GM21360 (cell line): Measurements from ENCODE around the gene FAM219A.
"Not testable (repeated sequence)": the region's sequence is repeated elsewhere in the genome, so short reads cannot be mapped to it uniquely, and the experiment has no call there.

Experiments
- ATAC-seq: cut with Tn5 transposase; IDR thresholded peaks from one replicate; pipeline ENCODE4 v1.9.1; 2021; ENCODE audit warnings: mild to moderate bottlenecking, moderate library complexity; ENCODE audit not compliant: unreplicated experiment

FAM219A gene

DNA sequence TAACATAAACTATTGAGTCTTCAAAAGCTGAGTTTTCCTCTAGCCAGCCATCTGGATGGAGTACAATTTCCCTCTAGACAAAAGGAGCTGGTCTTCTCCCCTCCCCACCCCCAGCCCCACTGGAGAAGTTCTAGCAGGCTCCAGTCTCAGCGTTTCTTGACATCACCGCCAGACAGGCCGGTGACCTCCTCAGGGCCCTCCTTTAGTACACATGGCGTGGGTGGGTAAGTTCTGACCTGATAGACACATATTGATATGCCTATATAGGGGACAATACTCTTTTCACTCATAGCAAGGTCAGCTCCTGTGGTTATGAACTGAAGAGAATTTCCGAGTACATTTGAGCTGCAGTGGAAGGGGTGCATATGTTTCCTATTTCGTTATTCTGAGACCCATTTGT, 27.5 kb upstream of the FAM219A start:
- ATAC-seq: no peak

DNA sequence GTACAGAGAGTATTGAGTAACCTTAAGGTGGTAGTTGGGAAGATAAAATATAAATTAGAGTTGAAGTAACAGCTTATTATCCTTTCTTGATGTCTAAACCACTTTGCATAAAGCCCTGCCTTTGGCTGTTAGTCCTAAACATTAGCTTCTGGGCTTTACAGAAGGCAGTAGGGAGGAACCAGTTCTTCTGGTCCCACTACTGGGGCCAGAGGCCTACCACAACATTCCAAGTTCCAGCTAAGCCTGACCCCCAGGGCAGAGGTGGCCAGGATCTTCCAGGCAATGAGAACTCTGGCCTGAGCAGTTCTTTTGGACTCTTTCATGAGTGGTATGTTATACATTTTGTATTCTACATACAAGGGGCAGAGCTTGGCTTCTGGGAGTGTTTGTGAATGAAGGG, 26.3 kb upstream of the FAM219A start:
- no peak for ATAC-seq

DNA sequence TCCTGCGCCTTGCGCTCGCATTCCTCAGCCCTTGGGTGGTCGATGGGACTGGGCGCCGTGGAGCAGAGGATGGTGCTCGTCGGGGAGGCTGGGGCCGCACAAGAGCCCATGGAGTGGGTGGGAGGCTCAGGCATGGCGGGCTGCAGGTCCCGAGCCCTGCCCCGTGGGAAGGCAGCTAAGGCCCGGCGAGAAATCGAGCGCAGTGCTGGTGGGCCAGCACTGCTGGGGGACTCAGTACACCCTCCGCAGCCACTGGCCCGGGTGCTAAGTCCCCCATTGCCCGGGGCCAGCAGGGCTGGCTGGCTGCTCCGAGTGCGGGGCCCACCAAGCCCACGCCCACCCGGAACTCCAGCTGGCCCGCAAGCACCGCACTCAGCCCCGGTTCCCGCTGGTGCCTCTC, 24.4 kb upstream of the FAM219A start:
- ATAC-seq: not testable (repeated sequence)

DNA sequence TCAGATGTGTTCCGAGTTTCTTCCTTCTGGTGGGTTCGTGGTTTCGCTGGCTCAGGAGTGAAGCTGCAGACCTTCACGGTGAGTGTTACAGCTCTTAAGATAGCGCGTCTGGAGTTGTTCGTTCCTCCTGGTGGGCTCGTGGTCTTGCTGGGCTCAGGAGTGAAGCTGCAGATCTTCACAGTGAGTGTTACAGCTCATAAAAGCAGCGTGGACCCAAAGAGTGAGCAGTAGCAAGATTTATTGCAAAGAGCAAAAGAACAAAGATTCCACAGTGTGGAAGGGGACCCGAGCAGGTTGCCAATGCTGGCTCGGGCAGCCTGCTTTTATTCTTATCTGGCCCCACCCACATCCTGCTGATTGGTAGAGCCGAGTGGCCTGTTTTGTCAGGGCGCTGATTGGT, 23.2 kb upstream of the FAM219A start:
- ATAC-seq: not testable (repeated sequence)

DNA sequence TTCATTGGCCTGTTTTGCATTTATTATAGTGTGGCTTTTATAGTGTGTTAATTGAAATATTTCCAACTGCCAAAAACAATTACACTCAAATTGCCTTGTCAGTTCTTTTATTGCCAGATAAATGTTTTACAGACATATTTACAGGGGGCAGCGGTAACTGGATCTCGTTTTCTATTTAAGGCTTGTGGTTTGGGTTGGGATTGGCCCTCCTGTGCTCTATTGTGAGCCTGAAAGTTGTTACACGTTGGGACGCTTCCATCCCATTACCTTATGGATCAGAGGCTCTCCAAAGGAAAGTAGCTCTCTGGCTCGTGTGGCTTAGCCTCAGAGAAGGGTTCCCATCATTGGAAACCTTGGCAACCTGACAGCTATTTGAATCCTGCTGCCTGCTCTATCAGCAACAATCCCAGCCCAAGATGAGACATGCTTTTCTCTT, 21.1 kb upstream of the FAM219A start:
- no peak for ATAC-seq

DNA sequence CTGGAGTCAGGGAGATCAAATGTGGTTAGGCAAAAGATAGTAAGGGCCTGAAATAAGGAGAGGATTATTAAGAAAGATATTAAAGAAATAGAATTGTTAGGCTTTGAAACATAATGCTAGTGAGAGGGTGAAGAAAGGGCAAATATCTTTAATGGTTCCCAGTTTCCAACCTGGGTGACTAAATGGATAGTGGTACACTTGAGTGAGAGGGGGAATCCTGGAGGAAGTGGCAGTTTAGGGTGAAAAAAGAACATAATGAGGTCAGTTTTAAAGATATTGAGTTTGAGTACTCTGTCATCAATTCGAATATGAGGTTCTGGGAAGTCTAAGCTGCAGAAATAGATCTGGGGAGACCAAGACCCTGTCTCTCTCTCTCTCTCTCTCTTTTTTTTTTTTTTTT, 19.2 kb upstream of the FAM219A start:
- no peak for ATAC-seq

DNA sequence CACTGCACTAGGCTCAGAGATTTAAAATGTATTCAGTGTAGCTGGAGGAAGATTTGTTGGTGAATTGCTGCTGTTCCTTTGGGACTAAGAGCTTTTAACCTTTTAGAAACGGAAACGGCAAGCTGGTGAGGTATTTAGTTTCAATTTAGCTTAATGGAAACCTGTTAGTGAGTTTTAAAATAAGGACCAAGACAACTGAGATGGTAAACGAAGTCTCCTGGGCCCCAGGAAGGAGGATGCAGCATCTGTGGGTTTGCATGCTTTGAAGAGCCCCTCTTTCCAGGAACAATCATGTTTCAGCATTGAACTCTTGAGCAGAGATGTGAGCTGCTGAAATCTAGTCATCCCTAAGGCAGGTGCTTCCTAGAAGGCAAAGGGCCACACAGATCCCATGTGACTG, 16.7 kb upstream of the FAM219A start:
- no peak for ATAC-seq

DNA sequence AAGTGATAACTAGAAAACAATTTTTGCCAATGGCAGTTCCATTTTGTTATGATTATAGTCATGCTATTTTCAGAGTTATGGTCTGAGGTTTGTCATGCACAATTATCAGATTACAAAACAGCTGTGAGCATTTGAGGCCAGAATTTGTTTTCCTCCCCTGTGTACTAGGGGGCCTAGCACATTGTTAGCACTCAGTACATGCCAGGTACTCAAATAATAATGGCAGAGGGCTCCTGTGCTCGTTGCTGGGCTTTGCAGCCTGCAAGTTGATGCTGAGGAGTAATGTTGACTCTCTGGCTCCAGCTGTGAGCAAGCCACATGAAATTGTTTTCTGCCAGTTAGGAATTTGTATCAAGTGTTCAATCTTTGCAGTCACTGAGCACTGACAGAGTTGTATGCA, 7.1 kb upstream of the FAM219A start:
- ATAC-seq: no peak

DNA sequence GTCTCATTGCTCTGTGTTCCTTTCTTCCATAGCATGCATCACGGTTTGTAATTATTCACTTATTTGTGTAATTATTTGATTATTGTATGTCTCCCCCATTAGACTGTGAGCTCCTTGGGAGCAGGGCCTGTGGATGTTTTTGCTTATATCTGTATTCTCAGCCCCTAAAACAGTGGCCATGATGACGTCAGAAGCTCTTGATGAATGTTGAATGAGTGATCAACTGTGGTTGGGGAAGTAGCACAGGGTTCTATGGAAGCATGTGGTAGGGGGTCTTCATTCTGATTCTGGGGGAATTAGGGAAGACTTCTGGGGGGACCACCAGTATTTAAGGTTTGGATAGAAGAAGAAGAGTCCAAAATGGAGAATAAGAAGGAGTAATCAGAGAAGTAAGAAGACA, 6.2 kb upstream of the FAM219A start:
- ATAC-seq: no peak

DNA sequence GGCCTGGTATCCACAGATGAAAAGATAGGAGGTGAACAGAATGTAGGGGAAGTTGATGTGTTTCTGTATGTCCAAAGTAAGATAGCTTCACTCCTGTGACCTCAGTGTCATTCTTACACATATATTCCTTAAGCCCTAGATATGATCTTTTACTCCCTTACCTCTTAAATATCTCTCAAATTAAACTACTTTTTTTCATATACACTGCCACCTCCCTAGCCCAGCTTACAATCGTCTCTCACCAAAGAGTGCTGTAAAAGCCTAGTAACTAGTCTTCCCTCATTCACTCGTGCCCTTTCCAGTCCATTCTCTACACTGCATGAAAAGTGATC, 5.5 kb upstream of the FAM219A start:
- ATAC-seq: no peak

DNA sequence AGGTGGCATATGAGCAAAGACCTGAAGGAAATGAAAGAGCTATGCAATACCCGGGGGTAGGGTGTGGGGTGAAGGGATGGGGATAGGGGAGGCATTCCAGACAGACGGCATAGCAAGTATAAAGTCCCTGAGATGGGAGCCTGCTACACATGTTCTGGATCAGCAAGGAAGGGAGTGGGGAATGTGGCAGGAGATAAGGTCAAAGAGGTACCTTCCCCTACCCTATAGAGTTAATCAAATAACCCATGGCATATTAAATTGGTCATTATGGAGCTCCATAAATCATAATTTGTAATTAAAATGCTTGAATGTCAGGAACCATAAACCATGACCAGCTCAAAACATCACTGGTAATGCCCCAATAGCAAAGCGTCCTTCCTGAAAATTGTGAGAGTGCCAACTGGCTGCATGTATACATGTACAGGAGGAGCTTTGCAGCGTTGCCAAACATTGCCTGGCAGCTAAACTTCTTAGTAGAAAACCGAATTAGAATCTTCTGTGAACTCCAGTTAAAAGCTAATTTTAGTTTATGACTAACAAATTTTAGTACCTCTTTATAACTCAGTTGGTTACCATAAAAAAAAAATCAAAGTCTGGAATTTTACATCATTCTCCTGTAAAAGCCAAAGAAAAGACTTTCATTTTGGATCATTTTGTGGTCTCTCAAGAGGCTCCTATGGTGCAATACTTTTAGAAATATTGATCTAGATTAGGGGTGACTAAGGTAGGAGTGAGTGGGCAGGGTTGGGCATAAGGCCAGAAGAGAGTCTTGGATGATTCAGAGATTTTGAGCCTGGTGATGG, 4.9 kb upstream of the FAM219A start:
- no peak for ATAC-seq

DNA sequence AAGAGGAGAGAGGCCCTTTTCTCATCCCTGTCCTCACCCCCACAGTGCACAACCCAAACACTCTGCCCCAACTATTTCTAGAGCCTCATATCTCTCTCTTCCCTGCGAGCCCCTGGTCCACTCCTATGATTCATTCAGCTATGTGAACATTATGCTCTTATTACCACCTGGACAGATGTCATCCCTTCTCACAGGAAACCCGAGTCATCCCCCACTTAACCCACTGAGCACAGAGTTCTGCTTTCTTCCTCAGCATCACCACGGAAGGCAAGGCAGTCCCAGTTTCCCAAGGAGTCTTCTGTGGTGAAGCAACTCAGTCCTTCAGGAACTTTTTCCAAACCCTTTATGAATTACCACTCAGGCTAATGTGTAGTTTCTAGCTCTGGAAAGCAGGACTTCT, 1.6 kb upstream of the FAM219A start:
- no peak for ATAC-seq

DNA sequence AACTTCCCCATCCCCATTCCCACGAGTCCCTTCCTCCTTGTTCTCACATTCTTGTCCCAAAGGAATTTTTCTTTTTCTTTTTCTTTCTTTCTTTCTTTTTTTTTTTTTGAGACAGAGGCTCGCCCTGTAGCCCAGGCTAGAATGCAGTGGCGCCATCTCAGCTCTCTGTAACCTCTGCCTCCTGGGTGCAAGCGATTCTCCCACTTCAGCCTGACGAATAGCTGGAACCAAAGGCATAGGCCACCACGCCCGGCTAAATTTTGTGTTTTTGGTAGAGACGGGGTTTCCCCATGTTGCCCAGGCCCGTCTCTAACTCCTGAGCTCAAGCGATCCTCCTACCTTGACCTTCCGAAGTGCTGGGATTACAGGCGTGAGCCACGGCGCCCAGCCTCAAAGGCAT, 986 bp upstream of the FAM219A start:
- no peak for ATAC-seq

DNA sequence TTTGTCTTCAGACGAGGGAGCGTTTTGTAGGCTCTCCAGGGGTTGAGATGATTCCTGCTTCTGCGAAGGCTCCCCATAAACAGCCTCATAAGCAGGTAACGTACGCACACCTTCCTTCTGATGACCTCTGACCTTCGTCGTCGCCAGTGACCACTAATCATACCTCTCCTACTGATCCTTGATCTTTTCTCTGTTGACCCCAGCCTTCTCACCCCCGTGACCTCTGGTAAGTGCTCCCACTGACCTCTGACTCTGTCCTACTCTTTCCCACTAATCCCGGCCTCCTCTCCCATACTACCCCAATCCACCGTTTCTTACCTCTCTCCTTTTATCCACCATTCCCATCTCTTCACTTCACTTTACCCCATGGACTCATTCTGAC, 580 bp upstream of the FAM219A start:
- ATAC-seq: no peak

DNA sequence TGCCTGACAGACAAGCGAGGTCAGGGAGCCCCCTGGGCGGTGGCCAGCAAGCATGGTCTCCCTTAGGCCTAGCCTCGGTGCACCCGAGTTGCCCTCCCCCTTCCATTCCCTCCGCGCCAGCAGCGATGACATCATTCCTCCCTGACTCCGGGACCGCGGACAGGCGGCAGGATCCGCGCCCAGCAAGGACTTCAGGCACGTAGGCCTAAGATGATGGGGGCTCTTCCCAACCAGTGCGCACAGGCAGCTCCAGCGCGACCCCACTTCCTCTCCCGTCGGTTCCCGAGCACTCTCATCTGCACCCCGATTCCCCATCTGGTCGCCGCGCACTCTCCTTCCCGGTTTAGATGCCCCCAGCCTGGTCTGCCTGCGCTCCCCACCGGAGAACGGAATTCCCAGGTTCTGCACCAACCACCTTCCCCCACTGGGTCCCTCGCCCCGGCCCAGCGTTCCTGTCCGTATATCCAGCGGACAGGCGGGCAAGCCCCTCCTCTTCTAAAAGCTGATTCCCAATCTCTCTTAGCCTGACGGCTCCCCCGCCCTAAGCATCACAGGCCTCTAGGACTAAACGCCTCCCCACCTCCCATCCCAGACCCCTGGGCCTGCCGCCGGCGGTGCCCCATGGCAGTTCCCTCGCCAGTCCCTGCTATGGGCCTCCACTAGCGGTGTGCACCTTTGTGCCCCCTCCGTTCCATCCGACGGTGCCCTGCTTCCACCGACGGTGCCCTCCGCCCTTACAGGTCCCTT, 931 bp downstream of the FAM219A start:
- ATAC-seq: no peak

DNA sequence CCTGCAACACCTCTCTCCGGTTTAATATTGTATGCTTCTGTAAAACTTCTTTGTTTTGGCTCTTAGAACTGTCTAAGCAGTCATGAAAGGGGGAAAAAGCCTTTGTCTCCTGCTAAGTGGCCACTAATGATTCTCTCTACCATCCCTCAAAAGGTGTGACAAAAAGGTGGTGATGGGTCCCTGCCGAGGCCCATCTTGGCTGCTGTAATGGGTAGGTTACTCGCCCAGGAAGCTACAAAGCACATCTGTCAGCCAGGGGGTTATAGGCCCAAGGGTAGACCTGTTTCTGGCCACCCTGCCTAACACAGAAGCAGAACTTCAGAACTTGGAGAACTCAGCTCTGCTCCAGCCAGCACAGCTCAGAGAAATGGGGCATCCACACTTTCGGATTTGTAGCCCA, 1.6 kb downstream of the FAM219A start:
- ATAC-seq: no peak

DNA sequence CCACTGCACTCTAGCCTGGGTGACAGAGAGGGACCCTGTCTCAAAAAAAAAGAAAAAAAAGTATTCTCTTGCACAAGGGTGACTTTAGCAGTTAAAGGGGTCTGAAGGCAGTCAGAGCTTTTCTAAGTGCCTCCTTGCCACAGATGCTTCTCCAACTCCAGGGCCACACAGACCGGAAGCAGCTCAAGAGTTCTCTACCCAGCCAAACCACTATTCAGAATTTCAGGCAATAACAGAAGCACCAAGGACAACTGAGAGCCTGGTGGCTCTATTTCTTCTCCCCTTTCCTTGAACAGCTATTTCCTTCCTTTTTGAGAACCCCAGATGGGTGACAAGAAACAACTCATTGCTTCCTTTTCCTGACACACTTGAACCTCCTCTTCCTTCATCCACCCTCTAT, 2.2 kb downstream of the FAM219A start:
- ATAC-seq: no peak

DNA sequence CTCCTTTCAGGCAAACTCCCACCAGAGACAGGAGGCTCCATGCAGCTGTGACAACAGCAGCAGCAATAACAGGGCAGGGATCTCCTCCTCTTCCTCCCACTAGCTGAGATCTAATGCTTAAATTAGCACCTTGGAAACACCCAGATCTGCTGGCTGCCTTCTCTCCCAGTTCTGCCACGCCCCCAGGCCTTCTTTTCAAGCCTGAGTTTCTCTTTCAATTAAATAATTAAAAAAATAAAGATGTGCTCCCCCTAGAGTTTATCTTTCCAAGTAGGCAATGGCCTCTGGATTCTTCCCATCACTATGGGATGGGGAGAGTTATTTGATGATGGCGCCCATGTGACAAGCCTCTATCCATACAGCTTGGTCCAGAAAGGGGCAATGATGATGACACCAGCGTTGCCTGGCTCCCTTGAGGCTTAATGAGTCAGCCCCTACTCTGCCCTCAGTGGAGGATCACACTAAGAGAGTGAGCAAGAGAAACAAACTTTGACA, 3.8 kb downstream of the FAM219A start:
- no peak for ATAC-seq

DNA sequence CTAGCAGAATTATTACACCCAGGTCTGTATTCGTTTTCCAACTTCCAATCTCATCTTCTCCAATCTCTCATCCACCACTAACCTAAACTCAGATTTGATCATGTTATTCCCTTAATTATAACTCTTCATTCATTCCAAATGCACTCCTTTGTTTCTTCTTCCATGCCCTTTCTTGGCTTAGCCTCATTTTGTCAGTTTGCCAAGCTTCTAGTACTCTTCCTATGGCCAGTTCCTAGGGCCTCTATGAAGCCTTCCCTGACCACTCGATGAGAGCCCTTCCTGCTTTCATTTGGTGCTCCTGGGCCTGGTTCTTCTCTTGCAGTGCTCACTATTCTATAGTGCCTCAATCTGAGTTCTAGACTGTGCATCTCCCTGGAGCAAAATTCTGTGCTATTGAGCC, 5.8 kb downstream of the FAM219A start:
- no peak for ATAC-seq

DNA sequence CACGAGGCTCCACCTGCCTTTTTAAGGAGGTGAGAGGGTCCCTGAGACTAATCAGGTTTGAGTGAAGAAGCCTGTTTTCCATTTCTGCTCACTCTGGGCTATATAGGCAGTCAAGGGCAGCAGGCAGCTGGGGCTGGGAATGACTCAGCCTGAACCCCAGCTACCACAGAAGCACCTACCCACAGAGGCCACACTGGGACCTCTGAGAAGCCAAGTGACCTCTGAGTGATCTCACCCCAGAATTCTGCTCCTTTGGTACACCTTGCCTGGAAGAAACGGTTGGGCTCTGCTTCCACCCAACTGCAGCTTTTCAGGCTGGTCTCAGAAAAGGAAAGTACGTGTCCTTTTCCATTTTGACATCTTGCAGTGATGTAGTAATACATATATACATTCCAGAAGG, 6.8 kb downstream of the FAM219A start:
- ATAC-seq: no peak

DNA sequence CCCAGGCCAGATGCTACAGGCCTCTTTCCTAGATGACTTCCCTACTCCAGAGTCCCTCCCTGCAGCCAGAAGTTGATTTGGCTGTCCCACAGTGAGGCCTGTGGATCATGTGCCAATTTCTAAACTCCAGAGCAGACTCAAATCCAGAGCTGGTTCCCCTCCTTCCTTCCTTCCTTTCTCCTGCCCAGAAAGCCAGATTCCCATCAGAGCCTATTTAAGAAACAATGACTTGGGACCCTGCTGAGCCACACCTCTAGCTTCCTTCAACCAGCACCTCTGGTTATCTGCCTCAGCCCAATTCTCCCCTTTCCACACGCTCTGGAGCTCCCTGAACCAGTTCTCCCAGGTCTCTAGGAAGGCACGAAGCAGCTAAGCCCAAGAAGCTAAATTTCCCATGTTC, 7.2 kb downstream of the FAM219A start:
- ATAC-seq: no peak

DNA sequence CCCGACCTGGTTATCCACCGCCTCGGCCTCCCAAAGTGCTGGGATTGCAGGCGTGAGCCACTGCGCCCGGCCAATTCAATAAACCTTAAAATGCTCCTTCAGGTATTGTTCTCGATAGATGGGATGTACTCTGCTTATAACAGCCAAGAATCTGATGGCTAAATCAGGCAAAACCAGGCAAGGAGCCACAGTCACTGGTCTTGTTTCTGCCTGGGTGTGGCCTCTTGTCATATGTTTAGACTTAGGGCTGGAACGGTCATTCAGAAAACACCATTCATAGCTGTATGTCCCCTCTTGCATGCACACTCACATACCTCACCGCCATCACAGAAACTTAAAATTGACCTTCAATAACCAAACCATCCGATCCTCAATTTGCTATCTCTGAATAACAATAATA, 7.7 kb downstream of the FAM219A start:
- no peak for ATAC-seq

DNA sequence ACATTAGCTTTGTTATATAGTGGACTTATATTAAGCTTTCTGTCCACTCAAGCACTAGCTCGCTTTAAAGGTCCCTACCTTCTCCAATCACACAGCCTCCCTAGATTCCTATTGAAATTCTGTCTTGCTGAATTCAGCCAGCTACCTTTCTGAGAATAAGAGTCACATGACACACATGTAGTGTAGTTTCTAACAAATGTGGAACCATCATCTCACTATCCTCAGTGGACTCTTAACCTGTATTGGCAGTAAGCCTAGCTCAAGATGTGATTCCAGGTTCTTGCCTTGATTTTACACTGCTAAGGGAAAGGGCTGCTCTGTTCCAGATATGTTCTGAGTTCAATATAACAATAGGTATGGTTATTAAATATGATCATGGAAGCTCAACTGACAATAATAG, 11.4 kb downstream of the FAM219A start:
- no peak for ATAC-seq
